AG04449 (cell line): ENCODE results near the gene TBL1X.

Experiments
- CTCF ChIA-PET: fragments of 350-600 bp; formaldehyde crosslinking; extraction: SDS; loops from one replicate; lab custom pipeline; 2021; ENCODE audit warnings: antibody characterized with exemption; lab: Yijun Ruan, JAX
- POLR2A ChIA-PET: fragments of 400-600, 350-600 bp; formaldehyde crosslinking; extraction: SDS; loops from one replicate; lab custom pipeline; 2020; ENCODE audit warnings: antibody characterized with exemption, inconsistent platforms; lab: Yijun Ruan, JAX
- DNase-seq: peaks from one replicate; pipeline ENCODE4 v3.0.0-alpha.2; 2010; ENCODE audit warnings: low read depth, low spot score
- H3K4me3 ChIP-seq: 2 replicates; pipeline ENCODE4 v1.5.1; 2011; ENCODE audit warnings: low read depth, mild to moderate bottlenecking, control low read depth, low read length
- CTCF ChIP-seq: IDR thresholded peaks from one replicate; pipeline ENCODE4 v1.5.1; 2011; ENCODE audit warnings: mild to moderate bottlenecking, moderate library complexity, low read length, control low read depth, inconsistent platforms; ENCODE audit not compliant: insufficient read depth; ENCODE audit errors: missing control alignments

TBL1X gene

DNA sequence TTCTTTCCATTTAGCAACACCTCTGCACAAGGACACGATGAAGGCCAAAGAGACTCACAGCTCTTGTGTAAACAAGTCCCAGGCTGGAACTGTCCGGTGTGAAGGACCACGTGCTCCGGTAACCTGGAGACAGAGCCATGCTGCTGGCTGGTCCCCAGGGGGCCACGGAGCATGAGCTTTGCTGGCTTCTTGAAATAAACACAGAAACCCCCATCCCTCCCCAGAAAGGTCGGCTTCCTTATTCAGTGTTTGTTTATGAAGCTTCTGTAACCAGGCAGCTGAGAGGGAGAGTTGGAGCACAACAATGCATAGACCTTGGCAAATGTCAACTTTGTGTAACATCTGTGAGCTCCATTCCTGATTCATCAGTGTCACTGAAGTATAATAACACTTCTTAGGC lies 191.4 kb downstream of the TBL1X start:
- DNase-seq, result no peak
- no peak for TF ChIP-seq CTCF
- POLR2A ChIA-PET, result no interaction called here
- no peak overlapping the region for H3K4me3 ChIP-seq
- CTCF ChIA-PET, result no interaction called here

- H3K4me3 ChIP-seq, result no peak overlapping the region
- ChIA-PET CTCF (no interaction called here), POLR2A (no interaction called here)
- no peak for DNase-seq
- TF ChIP-seq CTCF, result no peak
These were observed 192.0 kb downstream of the TBL1X start for GRCh38 chrX:9656871-9657270.

DNA sequence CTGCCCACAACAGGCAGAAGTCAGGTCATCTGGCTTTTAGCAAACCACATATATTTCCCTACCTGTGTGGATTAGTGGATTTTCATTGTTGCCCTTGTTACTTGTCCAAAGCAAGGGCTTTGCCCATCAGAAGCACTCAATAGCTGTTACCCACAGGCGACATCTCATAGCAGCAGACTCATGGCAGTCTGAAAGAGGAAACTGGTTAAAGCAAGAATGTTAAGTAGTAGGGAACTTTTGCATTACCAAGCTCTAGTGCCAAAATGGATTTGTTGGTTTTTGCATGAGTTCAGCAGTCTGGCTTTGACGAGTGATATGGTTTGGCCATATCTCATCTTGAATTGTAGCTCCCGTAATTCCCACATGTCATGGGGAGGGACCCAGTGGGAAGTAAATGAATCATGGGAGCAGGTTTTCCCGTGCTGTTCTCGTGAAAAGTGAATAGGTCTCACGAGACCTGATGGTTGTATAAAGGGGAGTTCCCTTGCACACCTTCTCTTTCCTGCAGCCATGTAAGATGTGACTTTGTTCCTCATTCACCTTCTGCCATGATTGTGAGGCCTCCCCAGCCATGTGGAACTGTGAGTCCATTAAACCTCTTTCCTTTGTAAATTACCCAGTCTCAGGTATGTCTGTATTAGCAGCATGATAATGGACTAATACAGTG lies 192.9 kb downstream of the TBL1X start:
- CTCF ChIA-PET, result no interaction called here
- no peak for DNase-seq
- no peak for TF ChIP-seq CTCF

GRCh38 chrX:9658409-9658808 lies 193.6 kb downstream of the TBL1X start:
- no peak overlapping the region for H3K4me3 ChIP-seq
- DNase-seq, result no peak
- TF ChIP-seq CTCF, result no peak
- POLR2A ChIA-PET, result interaction anchor here (0.5 kb wide), 1 partner anchor 30 kb away, joined by 3 read pairs; no protein-coding TSS in a partner anchor
- CTCF ChIA-PET, result no interaction called here

More for the DNA sequence above, 192.9 kb downstream of the TBL1X start:
- H3K4me3 ChIP-seq, result no peak overlapping the region
- POLR2A ChIA-PET, result interaction anchor here (0.5 kb wide), 1 partner anchor 30 kb away, joined by 3 read pairs; no protein-coding TSS in a partner anchor

GRCh38 chrX:9659571-9660195 lies 194.8 kb downstream of the TBL1X start:
- ChIA-PET POLR2A (no interaction called here), CTCF (no interaction called here)
- TF ChIP-seq CTCF, result no peak
- H3K4me3 ChIP-seq, result no peak overlapping the region
- no peak for DNase-seq

DNA sequence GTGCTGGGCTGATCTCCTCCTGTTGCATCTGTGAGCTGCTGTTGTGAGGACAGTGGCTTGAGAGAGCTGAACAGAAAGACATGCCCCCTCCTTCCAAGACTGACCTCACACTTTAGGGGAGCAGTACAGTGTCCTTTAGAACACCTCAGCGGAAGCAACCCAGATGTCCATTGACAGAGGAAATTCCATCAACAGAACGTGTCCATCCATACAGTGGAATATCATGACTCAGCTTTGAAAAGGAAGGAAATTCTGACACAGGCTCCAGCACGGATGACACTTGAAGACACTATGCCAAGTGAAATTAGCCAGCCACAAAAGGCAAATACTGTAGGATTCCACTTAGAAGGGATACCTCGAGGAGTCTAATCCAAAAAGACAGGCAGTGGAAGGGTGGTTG lies 197.3 kb downstream of the TBL1X start:
- no peak for DNase-seq
- POLR2A ChIA-PET, result no interaction called here
- TF ChIP-seq CTCF, result no peak
- no peak overlapping the region for H3K4me3 ChIP-seq
- CTCF ChIA-PET, result interaction anchor here (0.6 kb wide), 1 partner anchor 918 kb away, joined by 3 read pairs; no protein-coding TSS in a partner anchor
